Epidermal melanocyte (primary cell): ENCODE results near the gene ZNF491.
A peak's percentile ranks its signal among the peaks of the same experiment; 100 is the strongest.
"Not testable (repeated sequence)": the region's sequence is repeated elsewhere in the genome, so short reads cannot be mapped to it uniquely, and the experiment has no call there.

Source experiments
- DNase-seq: peaks from one replicate; pipeline ENCODE4 v3.0.0; 2011; ENCODE audit warnings: low spot score; ENCODE audit not compliant: insufficient read length

The ZNF491 gene

DNA sequence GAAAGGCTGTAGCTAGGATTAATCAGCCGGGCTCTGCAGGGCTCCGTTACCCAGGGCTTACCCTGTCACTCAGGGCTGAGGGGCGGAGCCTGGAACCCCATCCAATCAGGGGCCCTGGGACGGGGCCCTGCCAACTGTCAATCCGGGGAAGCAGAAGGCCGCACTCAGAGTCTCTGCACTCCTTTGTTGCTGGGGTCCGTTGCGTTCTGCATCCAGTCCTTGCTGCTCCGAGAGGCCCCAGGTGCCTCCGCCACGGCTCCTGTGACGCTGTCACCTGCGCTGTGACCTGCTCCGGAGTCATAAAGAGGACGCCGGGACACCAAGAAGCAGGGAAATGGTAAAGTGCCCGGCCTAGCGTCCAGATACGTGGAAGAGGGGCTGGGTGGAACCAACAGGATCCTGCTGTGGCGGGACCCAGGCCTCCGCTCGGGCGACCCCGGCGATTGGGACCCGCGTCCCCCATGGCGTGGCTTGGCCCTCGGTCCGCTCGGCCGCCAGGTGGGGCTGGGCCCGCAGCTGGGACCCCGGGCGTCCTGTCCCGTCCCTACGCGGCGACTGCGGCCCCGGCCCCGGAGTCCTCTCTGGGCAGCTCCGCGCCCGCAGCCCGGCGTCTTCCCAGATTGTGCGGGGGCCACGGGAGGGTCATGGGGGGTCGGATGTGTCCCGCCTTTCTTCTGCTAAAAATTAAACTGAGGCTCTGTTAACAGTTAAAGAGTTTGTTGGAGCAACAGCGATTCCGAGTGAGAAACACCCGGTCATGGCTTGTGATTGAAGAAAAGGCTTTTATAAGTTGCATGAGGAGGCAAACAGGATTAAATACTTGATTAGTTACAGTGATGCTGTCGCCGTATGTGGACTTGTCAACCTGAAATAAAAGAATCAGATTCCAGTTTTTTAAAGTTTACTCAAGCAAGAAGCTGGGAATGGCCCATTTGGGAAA lies at the start of gene ZNF491:
Gene ZNF491, plus strand, starts transcription at position 133 of the 940 bp plus-strand sequence. CDS start 7,431 bp downstream, outside the sequence.
- peak; percentile 98 for DNase-seq

DNA sequence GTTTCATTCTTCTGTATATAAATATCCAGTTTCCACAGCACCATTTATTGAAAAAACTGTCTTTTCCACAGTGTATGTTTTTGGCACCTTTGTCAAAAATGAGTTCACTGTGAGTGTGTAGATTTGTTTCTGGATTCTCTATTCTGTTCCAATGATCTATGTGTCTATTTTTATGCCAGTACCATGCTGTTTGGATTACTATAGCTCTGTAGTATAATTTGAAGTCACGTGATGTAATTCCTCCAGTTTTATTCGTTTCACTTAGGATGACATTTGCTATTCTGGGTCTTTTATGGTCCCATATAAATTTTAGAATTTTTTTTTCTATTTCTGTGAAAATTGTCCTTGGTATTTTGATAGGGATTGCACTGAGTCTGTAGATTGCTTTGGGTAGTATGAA lies 48.6 kb upstream of the ZNF491 start:
- no peak for DNase-seq

DNA sequence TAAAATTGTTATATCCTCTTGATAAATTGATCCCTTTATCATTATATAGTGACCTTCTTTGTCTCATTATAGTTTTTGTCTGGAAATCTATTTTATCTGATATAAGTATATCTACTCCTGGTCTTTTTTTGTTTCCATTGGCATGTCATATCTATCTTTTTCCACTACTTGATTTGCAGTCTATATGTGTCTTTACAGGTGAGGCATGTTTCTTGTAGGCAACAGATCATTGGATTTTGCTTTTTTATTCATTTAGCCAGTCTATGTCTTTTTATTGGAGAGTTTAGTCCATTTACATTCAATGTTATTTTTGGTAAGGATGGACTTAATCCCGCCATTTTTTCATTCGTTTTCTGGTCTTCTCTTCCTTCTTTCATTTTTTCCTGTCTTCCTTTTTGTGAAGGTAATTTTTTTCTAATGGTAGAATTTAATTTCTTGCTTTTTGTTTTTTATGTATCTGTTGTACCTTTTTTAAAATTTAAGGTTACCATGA lies 46.0 kb upstream of the ZNF491 start:
- DNase-seq, result no peak

DNA sequence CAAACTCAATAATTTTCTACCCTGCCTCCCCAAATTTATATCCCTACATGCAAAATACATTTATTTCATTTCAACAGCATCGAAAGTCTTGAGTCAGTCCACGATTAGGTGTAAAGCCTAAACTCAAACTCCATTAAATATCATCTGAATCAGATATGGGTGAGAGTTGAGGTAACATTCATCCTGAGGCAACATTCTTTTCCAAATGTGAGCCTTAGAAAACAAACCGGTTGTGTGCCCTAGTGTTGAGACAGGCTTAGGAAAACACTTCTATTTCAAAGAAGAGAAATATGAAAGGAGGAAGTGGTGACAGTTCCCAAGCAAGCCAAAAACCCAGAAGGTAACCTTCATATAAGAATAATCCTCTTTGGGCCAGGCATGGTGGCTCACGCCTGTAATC lies 43.7 kb upstream of the ZNF491 start:
- DNase-seq, result no peak

DNA sequence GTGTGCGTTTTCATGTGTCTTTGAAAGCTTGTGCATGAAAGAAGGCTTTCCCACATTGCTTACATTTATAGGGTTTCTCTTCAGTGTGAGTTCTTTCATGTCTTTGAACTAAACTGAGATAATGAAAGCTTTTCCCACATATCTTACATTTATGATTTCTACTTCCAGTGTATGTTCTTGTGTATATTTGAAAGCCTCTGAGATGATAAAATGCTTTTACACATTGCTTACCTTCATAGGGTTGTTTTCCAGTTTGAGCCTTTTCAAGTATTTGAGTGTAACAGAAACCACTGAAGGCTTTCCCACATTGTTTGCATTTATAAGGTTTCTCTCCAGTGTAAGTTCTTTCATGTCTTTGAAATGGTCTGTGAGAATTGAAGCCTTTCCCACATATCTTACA lies 41.4 kb upstream of the ZNF491 start:
- no peak for DNase-seq

DNA sequence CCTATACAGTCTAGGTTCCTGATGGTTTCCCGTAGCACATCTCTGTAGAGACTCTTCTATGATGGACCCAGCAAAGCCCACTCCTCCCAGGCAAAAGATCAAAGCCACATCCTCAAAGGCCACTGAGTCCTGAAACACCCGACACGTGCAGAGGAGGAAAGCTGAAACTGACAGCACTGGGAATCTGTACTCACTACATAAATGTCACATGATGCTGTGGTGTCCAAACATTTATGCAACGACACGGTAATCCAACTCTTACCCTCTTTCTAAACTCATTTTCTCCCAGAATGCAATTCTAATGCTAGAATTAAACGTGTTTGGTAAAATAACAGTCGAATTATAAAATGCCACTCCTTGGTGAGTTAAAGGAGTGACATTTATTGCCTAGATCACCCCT lies 38.5 kb upstream of the ZNF491 start:
- no peak for DNase-seq

DNA sequence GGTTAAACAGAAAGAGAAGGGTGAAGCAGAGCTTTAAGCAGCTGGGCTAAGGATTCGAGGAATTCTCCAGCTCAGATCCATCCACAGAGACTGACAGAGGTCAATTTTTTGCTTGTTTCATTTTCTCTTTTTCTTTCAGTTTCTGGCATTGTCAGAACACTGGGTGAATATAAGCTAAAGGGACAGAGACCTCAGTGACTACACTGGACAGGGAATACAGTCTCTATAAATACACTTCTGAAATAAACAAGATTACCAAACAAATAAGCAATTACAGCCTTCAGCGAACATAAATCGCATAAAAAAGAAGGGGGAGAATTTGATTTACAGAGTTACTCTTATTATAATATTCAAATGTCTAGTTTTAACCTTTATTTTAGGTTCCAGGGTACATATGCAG lies 35.2 kb upstream of the ZNF491 start:
- DNase-seq, result no peak

DNA sequence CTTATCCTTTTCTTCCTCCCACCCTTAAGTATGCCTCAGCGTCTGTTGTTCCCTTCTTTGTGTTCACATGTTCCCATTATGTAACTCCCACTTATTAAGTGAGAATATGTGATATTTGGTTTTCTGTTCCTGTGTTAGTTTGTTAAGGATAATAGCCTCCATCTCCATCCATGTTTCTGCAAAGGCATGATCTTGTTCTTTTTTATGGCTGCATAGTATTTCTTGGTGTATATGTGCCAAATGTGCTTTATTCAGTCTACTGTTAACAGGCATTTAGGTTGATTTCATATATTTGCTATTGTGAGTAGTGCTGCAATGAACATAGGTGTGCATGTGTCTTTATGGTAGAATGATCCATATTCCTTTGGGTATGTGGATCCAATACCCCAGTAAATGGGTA lies 34.7 kb upstream of the ZNF491 start:
- no peak for DNase-seq

DNA sequence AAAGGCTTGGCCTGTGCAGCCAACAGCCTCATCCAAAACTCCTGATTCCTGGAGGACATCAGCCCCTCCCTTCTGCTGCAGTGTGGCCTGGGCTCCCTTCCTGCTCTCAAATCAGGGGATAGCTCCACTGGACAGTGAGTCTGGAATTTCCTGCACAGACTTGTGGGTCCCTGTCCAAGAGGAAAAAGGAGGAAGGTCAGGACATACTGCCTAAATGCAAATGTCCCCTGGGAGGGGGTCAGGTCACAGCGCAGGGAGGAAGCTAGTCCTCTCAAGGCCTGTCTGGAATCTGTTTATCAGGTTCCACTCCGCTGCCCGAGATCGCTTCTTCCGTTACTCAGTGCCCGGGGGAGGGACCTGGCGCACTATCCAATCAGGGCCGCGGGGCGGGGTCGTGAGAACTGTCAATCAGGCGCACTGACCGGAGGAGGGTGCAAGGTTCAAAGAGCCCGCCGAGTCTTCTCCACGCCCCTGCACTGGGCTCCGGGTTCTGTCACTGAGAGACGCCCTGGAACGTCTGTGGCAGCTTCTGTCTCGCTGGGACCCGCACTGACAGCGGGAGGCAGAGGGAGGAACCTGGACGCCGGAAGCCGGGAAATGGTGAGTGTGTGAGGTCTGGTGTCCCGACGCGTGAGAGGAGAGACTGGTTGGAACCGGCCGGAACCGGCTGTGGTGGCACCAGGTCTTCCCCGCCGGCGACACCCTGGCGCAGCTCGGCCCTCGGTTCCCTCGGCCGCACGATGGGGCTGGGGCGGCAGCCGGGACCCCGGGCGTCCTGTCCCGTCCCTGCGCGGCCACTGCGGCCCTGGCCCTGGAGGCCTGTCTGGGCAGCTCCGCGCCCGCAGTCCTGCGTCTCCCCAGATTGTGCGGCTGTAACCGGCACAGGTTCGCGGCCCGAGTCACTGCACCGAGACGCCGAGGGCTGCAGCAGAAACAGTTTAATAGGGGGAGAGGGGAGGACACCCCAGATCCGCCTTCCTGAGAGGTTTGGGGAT lies 31.4 kb upstream of the ZNF491 start, which contains the start of gene ZNF441:
Gene ZNF441, plus strand, starts transcription at position 404 of the 995 bp plus-strand sequence. Its CDS starts 194 bp downstream, at position 598.
- DNase-seq, result peak; percentile 94

DNA sequence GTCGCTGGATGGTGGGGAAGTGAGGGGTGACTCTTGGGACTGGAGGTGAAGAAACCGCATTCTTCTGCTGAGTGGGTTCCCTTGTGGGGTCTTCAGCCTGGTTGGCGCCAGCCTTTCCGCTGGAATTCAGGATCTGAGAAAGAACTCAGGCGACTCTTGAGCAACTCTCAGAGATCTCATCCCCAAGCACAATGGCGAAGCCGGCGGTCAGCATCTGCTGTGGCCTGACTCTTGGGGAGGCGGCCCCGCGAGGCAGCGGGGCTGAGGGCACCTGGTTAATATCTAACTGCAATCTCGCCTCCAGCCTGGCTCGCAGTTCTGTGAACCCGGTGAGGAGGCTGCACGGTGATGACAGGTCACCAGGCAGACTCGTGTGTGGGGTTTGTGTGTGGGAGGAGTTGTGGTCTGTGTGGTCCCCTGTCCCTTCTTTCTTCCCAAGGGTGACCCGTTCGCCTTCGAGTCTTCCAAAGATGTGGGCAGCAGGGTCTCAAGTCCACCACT lies 30.6 kb upstream of the ZNF491 start:
- DNase-seq, result no peak

DNA sequence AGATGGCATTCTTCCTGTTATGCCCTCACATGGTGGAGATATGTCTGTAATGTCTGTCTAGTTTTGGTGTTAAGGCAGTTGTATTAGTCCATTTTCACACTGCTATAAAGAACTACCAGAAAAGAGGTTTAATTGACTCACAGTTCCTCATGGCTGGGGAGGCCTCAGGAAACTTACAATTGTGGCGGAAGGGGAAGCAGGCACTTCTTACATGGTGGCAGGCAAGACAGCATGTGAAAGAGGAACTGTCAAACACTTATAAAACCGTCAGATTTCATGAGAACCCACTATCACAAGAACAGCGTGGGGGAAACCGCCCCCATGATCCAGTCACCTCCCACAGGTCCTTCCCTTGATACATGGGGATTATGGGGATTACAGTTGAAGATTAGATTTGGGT lies 28.3 kb upstream of the ZNF491 start:
- no peak for DNase-seq

DNA sequence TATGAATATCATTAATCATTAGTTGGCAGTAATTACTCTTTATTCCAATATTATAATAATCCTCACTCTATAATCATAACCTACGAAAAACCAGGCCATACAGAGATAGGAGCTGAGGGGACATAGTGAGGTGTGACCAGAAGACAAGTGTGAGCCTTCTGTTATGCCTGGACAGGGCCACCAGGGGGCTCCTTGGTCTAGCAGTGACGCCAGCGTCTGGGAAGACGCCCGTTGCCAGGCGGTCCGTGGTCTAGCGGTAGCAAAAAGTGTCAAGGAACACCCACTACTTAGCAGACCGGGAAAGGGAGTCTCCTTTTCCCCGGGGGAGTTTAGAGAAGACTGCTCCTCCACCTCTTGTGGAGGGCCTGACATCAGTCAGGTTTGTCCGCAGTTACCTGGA lies 26.8 kb upstream of the ZNF491 start:
- not testable (repeated sequence) for DNase-seq

DNA sequence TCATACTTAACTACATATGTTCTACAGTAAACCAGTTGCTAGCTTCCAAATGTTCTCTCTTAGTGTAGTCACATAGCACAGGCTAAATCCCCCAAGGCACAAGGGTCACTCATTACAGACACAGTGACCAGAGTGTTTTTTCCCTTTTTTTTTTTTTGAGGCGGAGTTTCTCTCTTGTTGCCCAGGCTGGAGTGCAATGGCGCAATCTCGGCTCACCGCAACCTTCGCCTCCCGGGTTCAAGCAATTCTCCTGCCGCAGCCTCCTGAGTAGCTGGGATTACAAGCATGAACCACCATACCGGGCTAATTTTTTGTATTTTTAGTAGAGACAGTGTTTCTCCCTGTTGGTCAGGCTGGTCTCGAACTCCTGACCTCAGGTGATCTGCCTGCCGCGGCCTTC lies 21.7 kb upstream of the ZNF491 start:
- not testable (repeated sequence) for DNase-seq

DNA sequence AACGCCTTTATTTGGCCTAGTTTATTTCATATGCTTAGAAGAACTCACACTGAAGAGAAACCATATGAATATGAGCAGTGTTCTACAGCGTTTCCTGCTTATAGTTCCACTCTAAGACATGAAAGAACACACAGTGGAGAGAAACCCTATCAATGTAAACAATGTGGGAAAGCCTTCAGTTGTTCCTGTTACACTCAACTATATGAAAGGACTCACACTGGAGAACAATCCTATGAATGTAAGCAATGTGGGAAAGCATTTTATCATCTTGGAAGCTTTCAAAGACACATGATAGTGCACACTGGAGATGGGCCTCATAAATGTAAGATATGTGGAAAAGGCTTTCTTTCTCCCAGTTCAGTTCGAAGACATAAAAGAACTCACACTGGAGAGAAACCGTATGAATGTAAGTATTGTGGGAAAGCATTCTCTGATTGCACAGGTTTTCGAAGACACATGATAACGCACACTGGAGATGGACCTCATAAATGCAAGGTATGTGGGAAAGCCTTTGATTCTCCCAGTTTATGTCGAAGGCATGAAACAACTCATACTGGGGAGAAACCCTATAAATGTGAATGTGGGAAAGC lies 17.8 kb upstream of the ZNF491 start:
- DNase-seq, result no peak

DNA sequence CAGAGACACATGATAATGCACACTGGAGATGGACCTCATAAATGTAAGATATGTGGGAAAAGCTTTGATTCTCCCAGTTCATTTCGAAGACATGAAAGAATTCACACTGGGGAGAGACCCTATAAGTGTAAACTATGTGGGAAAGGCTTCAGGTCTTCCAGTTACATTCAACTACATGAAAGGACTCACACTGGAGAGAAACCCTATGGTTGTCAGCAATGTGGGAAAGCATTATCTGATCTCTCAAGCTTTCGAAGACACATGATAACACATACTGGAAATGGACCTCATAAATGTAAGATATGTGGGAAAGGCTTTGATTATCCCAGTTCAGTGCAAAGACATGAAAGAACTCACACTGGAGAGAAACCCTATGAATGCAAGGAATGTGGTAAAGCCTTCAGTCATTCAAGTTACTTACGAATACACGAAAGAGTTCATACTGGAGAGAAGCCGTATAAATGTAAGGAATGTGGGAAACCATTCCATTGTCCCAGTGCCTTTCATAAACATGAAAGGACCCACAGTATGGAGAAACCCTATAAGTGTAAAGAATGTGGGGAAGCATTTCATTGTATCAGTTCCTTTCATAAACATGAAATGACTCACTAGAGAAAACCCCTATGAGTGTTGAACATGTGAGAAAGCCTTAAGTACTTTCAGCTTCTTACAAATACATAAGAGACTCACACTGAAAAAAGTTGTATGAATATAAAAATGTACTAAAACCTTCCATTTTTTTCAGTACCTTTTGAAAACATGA lies 16.8 kb upstream of the ZNF491 start:
- no peak for DNase-seq

DNA sequence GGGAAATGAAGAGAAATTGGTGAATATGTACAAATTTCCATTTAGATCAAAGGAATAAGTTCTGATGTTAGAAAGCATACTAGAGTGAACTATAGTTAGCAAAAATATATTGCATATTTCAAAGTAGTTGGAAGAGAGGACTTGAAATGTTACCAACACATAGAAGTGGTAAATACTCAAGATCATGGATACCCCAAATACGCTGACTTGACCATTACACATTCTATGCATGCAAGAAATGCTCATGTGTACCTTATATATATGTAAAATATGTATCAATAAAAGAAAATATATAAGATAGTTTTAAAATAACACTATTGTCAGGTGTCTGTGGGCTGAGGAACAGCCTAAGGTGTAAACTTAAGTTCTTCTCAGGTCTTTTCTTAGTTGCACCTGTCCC lies 14.6 kb upstream of the ZNF491 start:
- DNase-seq, result no peak

DNA sequence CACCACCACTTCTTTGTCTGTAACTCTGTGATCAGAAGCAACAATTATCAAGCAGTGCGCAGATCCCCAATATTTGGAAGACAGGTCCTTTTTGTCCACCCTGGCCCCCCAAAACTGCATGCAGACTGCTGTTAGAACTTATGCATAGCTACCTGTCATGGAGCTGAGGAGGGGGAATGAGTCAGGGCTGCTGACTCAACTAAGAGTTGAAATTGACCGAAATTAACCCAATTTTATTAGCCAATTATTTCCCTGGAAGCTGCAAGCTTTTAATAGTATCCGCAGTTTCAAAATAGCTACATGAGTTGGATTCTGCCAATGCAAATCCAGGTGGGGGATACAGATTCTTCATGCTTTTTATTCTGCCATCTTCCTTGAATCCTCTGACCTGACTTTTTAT lies 14.0 kb upstream of the ZNF491 start:
- no peak for DNase-seq

DNA sequence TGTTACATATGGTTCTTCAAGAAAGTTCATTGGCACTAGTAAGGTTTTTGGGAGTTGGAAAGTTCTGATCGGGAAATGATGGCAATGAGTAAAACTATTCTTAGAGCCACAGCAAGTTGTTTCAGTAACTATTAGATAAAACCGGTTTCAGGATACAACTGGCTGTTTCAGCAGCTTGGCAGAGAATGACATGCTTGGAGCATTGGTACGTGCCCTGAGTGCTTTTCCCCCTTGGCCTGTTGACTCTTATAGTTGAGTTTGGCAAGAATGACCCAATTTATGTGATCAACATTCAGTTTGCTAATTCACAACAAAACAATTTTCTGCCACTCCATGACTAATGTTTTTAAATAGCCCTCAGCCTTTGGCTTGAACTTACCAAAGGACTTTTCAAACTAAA lies 10.8 kb upstream of the ZNF491 start:
- no peak for DNase-seq

DNA sequence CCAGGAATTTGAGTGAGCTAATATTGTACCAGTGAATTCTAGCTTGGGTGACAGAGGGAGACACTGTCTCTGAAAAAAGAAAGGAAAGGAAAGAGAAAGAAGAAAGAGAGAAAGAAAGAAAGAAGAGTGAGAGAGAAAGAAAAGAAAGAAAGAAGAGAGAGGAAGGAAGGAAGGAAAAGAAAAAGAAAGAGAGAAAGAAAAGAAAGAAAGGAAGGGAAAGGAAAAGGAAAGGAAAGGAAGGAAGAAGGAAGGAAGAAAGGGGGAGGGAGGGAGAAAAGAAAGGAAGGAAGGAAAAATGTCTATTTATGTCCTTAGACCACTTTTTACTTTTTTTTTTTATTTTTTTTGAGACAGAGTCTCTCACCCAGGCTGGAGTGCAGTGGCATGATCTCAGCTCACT lies 5.4 kb upstream of the ZNF491 start:
- no peak for DNase-seq

DNA sequence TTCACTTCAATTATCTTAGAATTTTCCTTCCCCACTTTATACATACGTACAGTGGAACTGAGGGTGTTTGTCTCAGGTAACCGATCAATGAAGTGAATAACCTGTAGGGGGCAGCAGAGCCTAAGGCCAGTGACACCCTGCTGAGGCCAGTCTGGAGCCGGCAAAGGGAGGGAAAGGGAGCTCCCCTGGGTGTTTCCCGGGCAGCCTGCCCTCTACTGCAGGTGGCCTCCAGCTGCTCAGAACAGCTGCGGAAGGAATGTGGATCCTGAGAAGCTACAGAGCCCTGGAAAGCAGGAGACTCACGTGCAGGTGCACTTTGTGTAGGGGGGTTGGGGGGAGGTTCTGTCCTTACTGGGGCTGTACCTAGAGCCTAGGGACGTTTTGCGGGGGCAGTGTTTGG lies 832 bp upstream of the ZNF491 start:
- DNase-seq, result peak; percentile 92
